Brain pericyte (primary cell): ENCODE results near the gene COPE.

ENCODE experiments used
- DNase-seq: peaks from one replicate; pipeline ENCODE4 v3.0.0-alpha.2; 2012; ENCODE audit warnings: low read depth, low spot score

Gene COPE

DNA sequence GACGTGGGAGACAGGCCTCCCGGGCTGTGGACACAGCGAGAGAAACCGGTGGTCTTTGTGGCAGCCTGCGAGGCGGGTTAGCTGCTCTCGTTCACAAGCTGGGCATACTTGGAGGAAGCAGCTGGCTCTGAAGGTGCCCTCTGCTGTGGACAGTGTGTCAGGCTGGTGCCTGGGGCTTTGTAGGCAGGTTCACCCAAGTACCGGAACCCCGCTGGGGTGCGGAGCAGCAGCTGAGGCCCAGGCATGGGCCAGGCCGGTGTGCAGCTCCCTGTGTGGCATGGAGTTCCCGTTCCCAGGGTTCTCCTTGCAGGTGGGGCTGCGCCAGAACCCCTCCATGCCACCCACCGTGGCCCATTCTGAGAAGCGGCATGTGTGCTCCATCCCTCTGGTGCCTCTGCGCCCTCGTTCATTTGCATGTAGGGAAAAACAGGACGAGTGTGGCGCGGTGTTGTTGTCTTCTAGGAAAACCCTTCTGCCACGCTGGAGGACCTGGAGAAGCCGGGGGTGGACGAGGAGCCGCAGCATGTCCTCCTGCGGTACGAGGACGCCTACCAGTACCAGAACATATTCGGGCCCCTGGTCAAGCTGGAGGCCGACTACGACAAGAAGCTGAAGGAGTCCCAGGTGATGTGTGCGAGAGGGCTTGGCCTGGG is 67.4 kb downstream of the COPE start:
- DNase-seq: no peak

DNA sequence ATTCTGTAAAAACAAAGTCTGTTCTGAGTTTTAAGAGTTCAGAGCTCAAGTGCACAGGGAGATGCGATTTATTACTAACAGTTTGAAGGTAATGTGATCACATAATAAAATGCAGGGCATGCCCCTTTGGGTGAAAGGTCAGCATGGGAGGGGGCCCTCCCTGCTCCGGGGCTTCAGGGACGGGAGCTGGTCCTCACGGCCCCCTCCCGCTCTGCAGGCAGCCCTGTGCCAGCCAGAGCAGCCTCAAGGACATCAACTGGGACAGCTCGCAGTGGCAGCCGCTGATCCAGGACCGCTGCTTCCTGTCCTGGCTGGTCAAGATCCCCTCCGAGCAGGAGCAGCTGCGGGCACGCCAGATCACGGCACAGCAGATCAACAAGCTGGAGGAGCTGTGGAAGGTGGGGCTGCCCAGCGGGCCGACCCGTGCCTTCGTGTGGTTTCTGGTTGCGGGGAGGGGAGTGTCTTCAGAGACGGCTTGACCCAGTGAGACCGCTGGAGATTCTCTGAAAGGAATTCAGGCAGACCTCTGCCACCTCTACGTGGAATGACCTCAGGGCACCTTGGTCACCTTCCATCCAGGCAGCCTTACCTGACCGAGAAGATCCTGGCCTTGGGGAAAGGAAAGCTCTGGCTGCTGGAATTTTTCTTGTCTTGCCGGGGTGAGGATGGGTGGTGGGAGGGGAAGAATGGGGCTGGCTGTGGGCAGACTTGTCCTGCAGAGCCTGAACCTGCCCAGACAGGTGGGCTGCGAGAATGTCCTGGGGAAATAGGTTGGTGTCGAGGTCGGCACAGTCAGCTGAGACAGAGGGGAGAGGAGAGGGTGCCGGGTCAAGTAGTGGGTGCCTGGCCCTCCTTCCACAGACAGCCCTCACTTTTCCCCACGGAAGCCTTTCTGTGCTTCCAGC is 68.5 kb downstream of the COPE start:
- DNase-seq: no peak

- DNase-seq: no peak
Measured at GRCh38 chr19:18849838-18850400, 69.3 kb downstream of the COPE start.
